Activated T-helper 17 cell treated with anti-CD3 and anti-CD28 coated beads, Interleukin-2, amount 50 U/mL, for 72 hours (primary cell): Measurements from ENCODE around the gene MICAL2. TPM values are rescaled to one million over a fixed set of nuclear protein-coding genes. Genes with fewer than 3 reads are reported as not detected.

Source experiments
- ATAC-seq: fragments of 150-1000 bp; cut with Tn5 transposase; replicated peaks from 2 replicates; pipeline ENCODE4 v1.10.0; 2021; ENCODE audit warnings: mild to moderate bottlenecking, moderate library complexity
- H3K27ac Mint-ChIP-seq: one replicate; pipeline ENCODE4 v1.8.0; 2022; ENCODE audit warnings: mixed read lengths
- H3K27me3 Mint-ChIP-seq: one replicate; pipeline ENCODE4 v1.8.0; 2022; ENCODE audit warnings: mixed read lengths
- H3K36me3 Mint-ChIP-seq: one replicate; pipeline ENCODE4 v1.8.0; 2022; ENCODE audit warnings: low read depth, mild to moderate bottlenecking, mixed read lengths
- H3K4me1 Mint-ChIP-seq: one replicate; pipeline ENCODE4 v1.8.0; 2022; ENCODE audit warnings: mixed read lengths
- H3K4me3 Mint-ChIP-seq: one replicate; pipeline ENCODE4 v1.8.0; 2022; ENCODE audit warnings: mild to moderate bottlenecking, mixed read lengths
- H3K9me3 Mint-ChIP-seq: one replicate; pipeline ENCODE4 v1.8.0; 2022; ENCODE audit warnings: mixed read lengths
- total RNA-seq, 2 donors: library from RNA; stranded (reverse); gene quantifications; one replicate each; pipeline ENCODE4 v1.2.3, GENCODE V29; 2022

The MICAL2 gene
- total RNA-seq, 2 donors from 2014 or later: 127 to 253 TPM

DNA sequence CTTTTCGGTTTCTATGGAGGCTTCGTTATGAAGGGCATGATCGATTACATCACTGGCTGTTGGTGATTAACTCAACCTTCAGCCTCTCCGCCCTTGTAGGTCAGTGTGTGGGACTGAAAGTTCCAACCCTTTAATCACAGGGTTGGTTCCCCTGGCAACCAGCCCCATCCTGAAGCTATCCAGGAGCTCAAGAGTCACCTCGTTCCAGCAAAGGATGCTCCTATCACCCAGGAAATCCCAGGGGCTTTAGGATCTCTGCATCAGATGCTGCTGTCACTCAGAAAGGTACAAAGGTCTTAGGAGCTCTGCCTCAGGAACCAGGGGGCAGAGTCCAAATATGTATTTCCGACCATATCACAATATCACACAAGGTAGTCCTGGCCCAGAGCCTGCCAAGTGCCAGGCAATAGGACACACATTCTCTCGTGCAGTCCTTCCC, 143.5 kb downstream of the MICAL2 start:
- H3K36me3 Mint-ChIP-seq: peaks cover 79% of the 10 kb centered on the region
- H3K4me1 Mint-ChIP-seq: no peaks in the 10 kb centered on the region
- H3K27ac Mint-ChIP-seq: no peak overlapping the region
- no peak for ATAC-seq
- H3K9me3 Mint-ChIP-seq: no peaks in the 10 kb centered on the region
- H3K4me3 Mint-ChIP-seq: no peak overlapping the region
- no peaks in the 10 kb centered on the region for H3K27me3 Mint-ChIP-seq

DNA sequence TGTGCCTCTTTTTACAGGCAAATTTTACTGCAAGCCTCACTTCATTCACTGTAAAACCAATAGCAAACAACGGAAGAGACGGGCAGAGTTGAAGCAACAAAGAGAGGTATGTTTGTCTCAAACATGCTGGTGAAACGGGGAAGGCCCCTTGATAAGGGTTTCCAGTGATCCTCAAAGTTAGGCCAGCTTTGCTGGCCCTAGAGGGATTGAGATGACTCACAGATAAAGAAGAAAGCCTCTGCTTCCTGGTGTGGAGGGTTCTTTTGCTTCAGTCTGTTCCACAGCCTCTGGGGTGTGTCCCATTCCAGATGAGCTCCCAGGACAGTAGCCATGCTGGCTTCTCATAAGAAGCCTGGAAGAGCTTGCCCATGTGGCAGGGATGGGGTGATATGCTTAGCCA, 148.1 kb downstream of the MICAL2 start:
- no peak overlapping the region for H3K4me3 Mint-ChIP-seq
- no peak overlapping the region for H3K27ac Mint-ChIP-seq
- no peaks in the 10 kb centered on the region for H3K4me1 Mint-ChIP-seq
- H3K27me3 Mint-ChIP-seq: no peaks in the 10 kb centered on the region
- no peak for ATAC-seq
- no peaks in the 10 kb centered on the region for H3K9me3 Mint-ChIP-seq
- H3K36me3 Mint-ChIP-seq: peaks cover 100% of the 10 kb centered on the region

DNA sequence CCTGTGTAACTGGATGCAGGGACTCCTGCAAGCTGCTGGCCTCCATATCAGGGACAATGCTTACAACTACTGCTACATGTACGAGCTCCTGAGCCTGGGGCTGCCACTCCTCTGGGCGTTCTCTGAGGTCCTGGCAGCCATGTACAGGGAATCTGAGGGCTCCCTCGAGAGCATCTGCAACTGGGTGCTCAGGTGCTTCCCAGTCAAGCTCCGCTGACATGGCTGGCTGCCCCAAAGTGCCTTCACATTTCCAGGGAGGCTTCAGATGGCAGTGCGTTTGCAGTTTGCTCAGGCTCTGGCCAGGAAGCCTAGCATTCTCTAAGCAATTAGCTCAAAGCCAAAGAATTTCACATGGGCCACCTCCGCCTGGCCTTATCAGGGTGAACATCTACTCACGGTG, 149.6 kb downstream of the MICAL2 start:
- Mint-ChIP-seq H3K4me1 (no peaks in the 10 kb centered on the region), H3K9me3 (no peaks in the 10 kb centered on the region), H3K27ac (no peak overlapping the region), H3K36me3 (peaks cover 92% of the 10 kb centered on the region), H3K27me3 (no peaks in the 10 kb centered on the region), H3K4me3 (no peak overlapping the region)
- no peak for ATAC-seq

DNA sequence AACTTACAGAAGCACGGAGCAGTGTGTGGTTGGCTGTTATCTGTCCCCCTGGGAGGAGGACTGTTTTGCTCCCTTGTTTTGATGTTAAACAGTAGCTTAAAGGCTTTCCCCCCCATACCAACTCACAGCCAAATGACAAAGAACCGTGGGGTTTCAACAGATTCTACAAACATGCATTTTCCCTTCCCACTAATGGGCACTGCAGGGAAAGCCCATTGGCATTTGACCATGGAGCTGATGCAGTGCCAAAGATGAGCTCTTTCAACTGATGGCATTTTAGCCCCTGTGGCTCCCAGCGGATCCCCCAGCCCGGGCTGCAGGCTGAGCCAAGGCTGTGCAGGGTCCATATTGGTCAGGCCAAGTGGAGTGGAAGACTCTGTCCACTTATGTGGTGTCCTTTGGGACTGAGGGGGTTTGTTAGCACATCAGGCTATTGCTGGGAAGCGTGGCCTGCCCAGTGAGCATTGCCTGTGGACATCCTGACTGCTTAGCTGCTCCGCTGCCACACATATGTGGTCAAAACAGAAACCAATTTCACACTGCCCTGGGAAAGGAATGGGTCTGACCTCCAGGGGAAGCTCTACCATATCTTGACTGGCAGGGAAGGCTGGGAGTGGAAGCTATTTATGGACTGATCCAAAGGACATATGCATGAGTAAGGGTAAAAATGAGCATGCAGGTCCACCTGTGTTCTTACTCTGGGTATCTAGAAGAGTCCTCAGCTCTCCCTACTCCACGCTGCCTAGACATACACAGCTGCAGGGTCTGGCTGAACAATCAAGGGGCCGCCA, 150.5 kb downstream of the MICAL2 start:
- Mint-ChIP-seq H3K4me3 (no peak overlapping the region), H3K36me3 (peaks cover 82% of the 10 kb centered on the region), H3K4me1 (no peaks in the 10 kb centered on the region), H3K27ac (no peak overlapping the region), H3K9me3 (no peaks in the 10 kb centered on the region), H3K27me3 (no peaks in the 10 kb centered on the region)
- ATAC-seq: no peak

DNA sequence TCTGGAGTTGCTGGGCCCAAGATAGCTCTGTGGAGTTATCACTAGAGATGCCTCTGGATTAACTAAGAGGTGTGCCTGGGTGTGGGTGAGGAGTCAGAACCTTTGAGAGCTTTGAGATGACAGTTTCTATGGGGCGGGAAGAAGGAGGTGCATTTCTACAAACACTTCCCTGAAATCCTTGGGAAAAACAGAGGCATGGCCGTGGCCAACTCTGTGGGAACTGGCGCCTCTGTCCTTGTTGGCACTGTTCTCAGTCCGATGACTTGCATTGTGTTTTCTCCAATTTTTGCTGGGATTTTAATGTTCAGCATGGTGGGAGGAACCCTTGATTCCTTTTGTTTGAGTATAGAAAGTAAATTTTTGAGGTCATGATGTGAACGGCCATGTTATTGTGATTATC, 151.2 kb downstream of the MICAL2 start:
- H3K27ac Mint-ChIP-seq: peak overlapping the region; percentile 19
- no peaks in the 10 kb centered on the region for H3K27me3 Mint-ChIP-seq
- H3K9me3 Mint-ChIP-seq: no peaks in the 10 kb centered on the region
- no peaks in the 10 kb centered on the region for H3K4me1 Mint-ChIP-seq
- H3K36me3 Mint-ChIP-seq: peaks cover 76% of the 10 kb centered on the region
- no peak for ATAC-seq
- H3K4me3 Mint-ChIP-seq: no peak overlapping the region

DNA sequence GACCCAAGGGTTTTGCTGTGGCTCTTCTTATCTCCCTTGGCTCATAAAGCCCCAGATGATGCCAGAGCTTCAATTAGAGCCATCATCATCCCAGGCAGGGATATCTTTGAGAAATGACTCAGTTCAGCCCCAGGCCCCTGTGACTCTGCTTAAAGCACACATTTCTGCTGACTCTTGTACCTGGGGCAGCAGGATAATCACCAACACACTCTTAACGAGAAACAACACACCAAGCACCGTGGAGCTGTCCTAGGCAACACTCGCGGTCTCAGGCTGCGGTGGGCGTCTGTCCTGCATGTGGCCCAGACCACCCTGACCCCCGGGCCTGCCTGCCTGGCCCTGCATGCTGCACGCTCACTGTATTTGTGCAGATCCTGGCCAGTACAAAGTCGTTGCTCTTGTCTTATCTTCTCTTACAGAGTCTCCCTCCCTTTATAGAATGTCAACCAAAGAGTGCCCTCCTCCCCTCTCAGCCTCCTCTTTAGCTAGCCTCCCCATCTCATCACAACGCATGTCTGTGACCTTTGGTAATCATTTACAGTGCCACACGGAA, 152.8 kb downstream of the MICAL2 start:
- peak overlapping the region; percentile 3 for H3K27ac Mint-ChIP-seq
- H3K4me1 Mint-ChIP-seq: no peaks in the 10 kb centered on the region
- no peak overlapping the region for H3K4me3 Mint-ChIP-seq
- no peaks in the 10 kb centered on the region for H3K27me3 Mint-ChIP-seq
- no peaks in the 10 kb centered on the region for H3K9me3 Mint-ChIP-seq
- no peak for ATAC-seq
- peaks cover 59% of the 10 kb centered on the region for H3K36me3 Mint-ChIP-seq

DNA sequence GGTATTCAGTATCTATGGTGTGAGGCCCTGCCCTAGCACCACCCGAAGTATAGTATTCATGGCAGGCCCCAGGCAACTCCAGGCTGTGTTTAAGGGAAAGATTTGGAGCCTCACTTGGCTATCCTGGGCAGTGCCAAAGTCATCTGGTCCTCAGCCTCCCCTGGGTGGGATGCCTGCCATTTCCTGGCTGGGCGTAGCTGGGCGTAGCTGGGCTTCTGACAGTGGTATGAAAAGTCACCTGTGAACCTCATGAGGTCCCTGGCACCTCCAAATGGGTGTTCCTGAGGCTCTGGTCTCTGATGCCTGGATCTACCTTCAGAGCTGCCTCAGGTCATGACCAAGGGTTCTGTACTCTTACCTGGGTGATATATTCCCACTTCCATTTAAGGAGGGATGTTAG, 154.0 kb downstream of the MICAL2 start:
- H3K4me1 Mint-ChIP-seq: no peaks in the 10 kb centered on the region
- H3K4me3 Mint-ChIP-seq: no peak overlapping the region
- H3K27me3 Mint-ChIP-seq: no peaks in the 10 kb centered on the region
- H3K27ac Mint-ChIP-seq: peak overlapping the region; percentile 28
- H3K9me3 Mint-ChIP-seq: no peaks in the 10 kb centered on the region
- ATAC-seq: no peak
- peaks cover 48% of the 10 kb centered on the region for H3K36me3 Mint-ChIP-seq

DNA sequence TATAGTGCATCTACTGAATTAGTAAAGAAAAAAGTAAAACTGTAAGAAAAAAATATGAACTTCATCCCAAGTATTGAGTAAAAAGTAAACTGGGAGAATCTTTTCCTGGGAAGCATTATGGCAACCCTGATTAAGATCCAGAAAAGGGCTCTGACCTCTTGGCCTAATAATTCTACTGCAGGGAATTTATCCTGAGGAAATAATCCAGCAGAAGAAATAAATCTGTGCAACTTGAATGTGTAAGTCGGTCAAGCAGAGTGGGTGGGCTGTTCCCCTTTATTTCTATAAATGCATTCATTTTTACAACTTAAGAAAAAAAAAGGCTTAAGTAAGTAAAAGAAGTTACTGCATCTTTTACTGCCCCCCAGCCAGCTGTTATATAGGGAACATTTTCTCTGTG, 155.7 kb downstream of the MICAL2 start:
- no peaks in the 10 kb centered on the region for H3K9me3 Mint-ChIP-seq

DNA sequence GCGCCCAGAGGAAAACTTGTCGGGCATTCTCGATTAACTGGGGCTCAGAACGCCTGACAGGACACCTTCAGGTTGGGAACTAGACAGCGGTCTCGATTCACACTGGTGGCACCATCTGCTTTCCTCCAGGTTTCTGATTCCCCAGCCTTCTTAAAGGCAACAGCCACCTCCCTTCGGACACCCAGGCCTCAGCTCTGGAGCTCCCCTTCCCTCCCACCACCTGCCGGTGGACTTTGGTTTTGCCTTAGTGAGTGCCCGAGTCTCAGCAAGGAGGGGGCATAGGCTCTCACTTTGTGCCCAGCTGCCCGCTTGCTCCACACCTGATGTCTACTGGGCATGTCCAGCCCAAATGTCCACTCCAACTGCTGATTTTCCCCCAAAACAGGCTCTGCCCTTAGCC, 156.6 kb downstream of the MICAL2 start:
- peak overlapping the region; percentile 1 for H3K27ac Mint-ChIP-seq
- H3K4me1 Mint-ChIP-seq: no peaks in the 10 kb centered on the region
- H3K4me3 Mint-ChIP-seq: no peak overlapping the region
- no peak for ATAC-seq
- H3K9me3 Mint-ChIP-seq: no peaks in the 10 kb centered on the region
- no peaks in the 10 kb centered on the region for H3K27me3 Mint-ChIP-seq
- H3K36me3 Mint-ChIP-seq: peaks cover 22% of the 10 kb centered on the region

More for the DNA sequence above, 155.7 kb downstream of the MICAL2 start:
- no peaks in the 10 kb centered on the region for H3K27me3 Mint-ChIP-seq
- peaks cover 30% of the 10 kb centered on the region for H3K36me3 Mint-ChIP-seq
- no peak overlapping the region for H3K4me3 Mint-ChIP-seq
- H3K27ac Mint-ChIP-seq: no peak overlapping the region
- no peaks in the 10 kb centered on the region for H3K4me1 Mint-ChIP-seq
- no peak for ATAC-seq

DNA sequence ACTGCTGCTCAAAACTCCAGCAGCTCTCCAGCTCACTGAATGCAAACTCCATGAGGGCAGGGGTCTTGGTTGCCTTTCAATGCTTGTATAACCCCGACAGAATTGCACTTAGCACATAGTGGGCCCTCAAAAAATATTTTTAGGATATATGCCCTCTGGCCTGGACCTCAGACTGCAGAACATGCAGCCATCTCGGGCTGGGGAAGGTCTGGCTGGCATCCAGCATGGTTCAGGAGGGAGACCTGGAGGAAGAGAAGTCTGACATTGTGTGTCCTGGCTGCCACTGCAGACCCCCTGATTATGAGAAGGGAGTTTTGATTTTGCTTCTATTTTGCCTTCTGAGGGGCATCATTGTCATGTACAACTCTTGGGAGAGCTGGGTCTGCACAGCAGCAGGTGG, 157.5 kb downstream of the MICAL2 start:
- Mint-ChIP-seq H3K27me3 (no peaks in the 10 kb centered on the region), H3K27ac (peak overlapping the region; percentile 1), H3K4me1 (no peaks in the 10 kb centered on the region), H3K36me3 (peaks cover 12% of the 10 kb centered on the region), H3K9me3 (no peaks in the 10 kb centered on the region), H3K4me3 (no peak overlapping the region)
- ATAC-seq: no peak

DNA sequence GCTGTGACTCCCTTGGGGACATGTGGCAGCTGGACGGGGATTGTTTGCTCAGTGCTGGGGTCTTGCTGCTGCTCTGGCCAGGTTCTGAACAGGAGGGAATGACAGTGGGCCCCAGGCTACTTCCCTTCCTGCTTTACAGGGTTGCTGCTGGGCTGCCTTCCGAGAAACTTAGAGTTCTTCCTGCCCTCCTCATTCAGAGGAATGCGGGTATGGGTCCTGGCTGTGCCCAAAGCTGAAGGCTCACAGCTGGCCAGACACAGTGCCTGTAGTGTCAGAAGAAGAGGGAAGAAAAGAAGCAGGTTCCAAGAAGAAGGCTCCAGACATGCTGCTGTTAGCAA, 158.7 kb downstream of the MICAL2 start:
- no peak overlapping the region for H3K27ac Mint-ChIP-seq
- H3K27me3 Mint-ChIP-seq: no peaks in the 10 kb centered on the region
- no peaks in the 10 kb centered on the region for H3K9me3 Mint-ChIP-seq
- no peak for ATAC-seq
- peaks cover under 1% of the 10 kb centered on the region for H3K36me3 Mint-ChIP-seq
- no peak overlapping the region for H3K4me3 Mint-ChIP-seq
- H3K4me1 Mint-ChIP-seq: no peaks in the 10 kb centered on the region

DNA sequence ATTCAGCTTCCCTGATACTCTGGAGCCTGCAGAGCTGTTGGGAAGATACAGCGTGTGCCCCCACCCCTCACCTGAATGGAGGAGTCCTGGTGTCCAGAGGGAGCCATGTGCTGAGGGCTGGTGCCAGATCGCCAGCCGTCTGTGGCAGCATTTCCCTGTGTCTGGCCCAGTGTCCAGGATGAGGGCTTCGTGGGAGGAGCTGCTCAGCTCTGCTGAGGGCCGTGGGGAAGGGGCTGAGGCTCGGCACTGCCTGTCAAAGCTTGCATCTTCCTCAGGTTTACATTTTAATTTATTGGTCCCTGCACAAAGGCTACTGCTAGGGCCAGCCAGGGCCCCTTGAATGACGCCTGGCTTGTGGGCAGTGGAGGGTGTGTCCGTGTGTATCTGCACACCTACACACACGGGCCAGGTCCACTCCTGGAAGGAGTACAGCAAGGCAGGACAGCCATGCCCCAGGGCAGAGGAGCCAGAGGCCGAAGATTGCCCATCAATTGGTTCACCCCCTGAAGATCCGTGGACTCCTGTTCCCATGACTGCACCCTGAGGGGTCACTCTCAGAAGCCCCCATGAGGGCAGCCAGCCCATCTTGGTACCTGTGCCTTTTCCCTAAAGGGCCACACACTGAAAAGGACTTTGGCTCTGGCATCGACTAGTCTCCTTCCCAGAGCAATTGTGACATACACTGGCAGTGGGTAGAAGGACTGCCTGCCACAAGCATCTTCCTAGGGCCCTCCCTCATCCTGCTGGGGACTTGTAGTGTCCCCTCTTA, 159.2 kb downstream of the MICAL2 start:
- no peaks in the 10 kb centered on the region for H3K4me1 Mint-ChIP-seq
- no peaks in the 10 kb centered on the region for H3K27me3 Mint-ChIP-seq
- ATAC-seq: no peak

DNA sequence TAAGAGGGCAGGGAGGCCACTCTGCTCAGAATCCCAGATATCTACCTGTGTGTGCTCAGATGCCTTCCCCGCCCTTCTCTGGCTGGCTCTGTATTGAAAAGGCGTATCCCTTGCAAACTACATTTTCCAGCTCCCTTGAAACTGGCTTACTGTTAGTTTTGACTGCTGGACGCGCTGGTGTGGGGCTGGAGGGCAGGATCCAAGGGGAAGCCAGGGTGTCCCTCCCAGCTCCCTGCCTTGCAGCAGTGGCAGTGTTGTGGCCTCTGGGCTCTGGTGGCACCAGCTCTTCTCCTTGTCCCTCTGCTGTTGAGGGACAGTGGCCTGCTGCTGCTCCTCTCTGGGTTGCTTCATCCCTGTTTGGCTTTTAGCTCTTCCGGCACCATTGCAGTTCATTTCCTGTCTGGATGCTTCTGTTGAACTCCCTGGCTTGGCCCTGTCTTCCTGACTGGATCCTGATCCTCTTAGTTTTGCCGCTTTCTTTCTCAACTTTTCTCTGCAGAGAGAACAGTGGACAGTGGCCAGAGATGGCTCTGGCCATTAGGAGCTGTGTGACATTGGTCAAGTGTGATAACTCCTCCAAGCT, 159.9 kb downstream of the MICAL2 start:
- H3K27me3 Mint-ChIP-seq: no peaks in the 10 kb centered on the region
- H3K4me1 Mint-ChIP-seq: no peaks in the 10 kb centered on the region
- H3K27ac Mint-ChIP-seq: peak overlapping the region; percentile 15
- no peak for ATAC-seq
- H3K4me3 Mint-ChIP-seq: no peak overlapping the region
- no peaks in the 10 kb centered on the region for H3K9me3 Mint-ChIP-seq
- no peaks in the 10 kb centered on the region for H3K36me3 Mint-ChIP-seq

More for the DNA sequence above, 159.2 kb downstream of the MICAL2 start:
- H3K9me3 Mint-ChIP-seq: no peaks in the 10 kb centered on the region
- no peaks in the 10 kb centered on the region for H3K36me3 Mint-ChIP-seq
- H3K27ac Mint-ChIP-seq: no peak overlapping the region
- H3K4me3 Mint-ChIP-seq: no peak overlapping the region

DNA sequence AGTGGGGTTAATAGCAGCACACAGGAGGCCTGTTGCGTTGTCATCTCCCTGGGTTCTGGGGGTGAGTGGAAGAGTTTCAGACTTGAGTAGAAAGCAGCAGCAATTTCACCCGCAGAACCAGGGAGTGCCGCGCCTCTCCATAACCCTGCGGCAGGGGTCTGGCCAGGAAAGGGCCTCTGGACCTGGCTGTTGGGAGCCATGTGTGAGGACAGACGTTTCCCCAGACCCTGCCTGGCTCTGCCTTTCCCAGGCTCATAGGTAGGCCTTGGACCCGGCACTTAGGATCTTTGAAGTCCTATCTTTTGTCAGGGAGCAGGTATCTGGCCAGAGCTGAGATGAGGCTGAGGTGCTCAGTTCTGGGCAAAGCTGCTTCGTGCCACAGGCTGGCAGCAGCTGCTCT, 160.4 kb downstream of the MICAL2 start:
- H3K36me3 Mint-ChIP-seq: no peaks in the 10 kb centered on the region

DNA sequence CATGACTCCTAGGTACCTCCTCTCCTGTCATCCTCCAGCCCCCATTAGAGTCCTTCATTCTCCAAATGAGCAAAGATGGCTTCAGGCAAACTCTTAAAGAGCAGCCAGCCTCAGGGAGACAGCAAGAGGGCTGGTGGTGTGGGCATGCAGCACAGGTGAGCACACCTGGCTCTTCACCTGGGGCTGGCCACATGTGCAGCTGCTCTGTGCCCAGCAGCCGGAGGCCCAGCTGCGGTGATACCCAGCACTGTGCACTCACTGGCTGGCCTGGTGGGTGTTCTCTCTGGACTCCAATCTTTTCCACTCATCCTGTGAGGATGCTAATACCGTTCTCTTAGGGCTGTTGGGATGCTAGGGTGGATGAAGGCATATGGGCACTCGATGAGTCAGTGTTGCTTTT, 160.9 kb downstream of the MICAL2 start:
- no peaks in the 10 kb centered on the region for H3K27me3 Mint-ChIP-seq
- ATAC-seq: no peak
- no peaks in the 10 kb centered on the region for H3K4me1 Mint-ChIP-seq
- no peaks in the 10 kb centered on the region for H3K36me3 Mint-ChIP-seq
- no peaks in the 10 kb centered on the region for H3K9me3 Mint-ChIP-seq
- H3K27ac Mint-ChIP-seq: no peak overlapping the region
- H3K4me3 Mint-ChIP-seq: no peak overlapping the region

More for the DNA sequence above, 160.4 kb downstream of the MICAL2 start:
- no peak overlapping the region for H3K4me3 Mint-ChIP-seq
- peak overlapping the region; percentile 15 for H3K27ac Mint-ChIP-seq
- no peaks in the 10 kb centered on the region for H3K27me3 Mint-ChIP-seq
- no peaks in the 10 kb centered on the region for H3K9me3 Mint-ChIP-seq
- no peaks in the 10 kb centered on the region for H3K4me1 Mint-ChIP-seq
- ATAC-seq: no peak
